HepG2 (cell line): Measurements from ENCODE around the gene TEKT5. TPM values are rescaled to one million over a fixed set of nuclear protein-coding genes. Genes with fewer than 3 reads are reported as not detected.

Experiments
- AKAP8 ChIP-seq: sonication (generic); formaldehyde crosslinking; IDR thresholded peaks from 2 replicates; pipeline ENCODE4 v1.5.1; 2020; ENCODE audit warnings: mild to moderate bottlenecking, missing genetic modification reagents
- EEA1 ChIP-seq: sonication (generic); formaldehyde crosslinking; IDR thresholded peaks from 2 replicates; pipeline ENCODE4 v1.5.1; 2020; ENCODE audit warnings: mild to moderate bottlenecking, missing genetic modification reagents, borderline replicate concordance
- HNRNPL ChIP-seq: fragments of 200-400 bp; formaldehyde crosslinking; IDR thresholded peaks from 2 replicates; pipeline ENCODE4 v1.6.1; 2017; ENCODE audit warnings: mild to moderate bottlenecking, low read depth, low read length
- PHB2 ChIP-seq: fragments of 450-650 bp; IDR thresholded peaks from 2 replicates; pipeline ENCODE4 v1.6.1; 2018; ENCODE audit not compliant: partially characterized antibody
- SMAD1 ChIP-seq: sonication (generic); formaldehyde crosslinking; IDR thresholded peaks from 2 replicates; pipeline ENCODE4 v1.4.0; 2020; ENCODE audit warnings: missing genetic modification reagents, low read depth, mild to moderate bottlenecking, borderline replicate concordance
- ZNF343 ChIP-seq: sonication (generic); formaldehyde crosslinking; IDR thresholded peaks from 2 replicates; pipeline ENCODE4 v1.4.0; 2020; ENCODE audit warnings: mild to moderate bottlenecking, missing genetic modification reagents
- ZNF441 ChIP-seq: sonication (generic); formaldehyde crosslinking; IDR thresholded peaks from 2 replicates; pipeline ENCODE4 v1.7.0; 2021; ENCODE audit warnings: missing genetic modification reagents, borderline replicate concordance
- ZNF563 ChIP-seq: sonication (generic); formaldehyde crosslinking; IDR thresholded peaks from 2 replicates; pipeline ENCODE4 v1.8.0; 2022; ENCODE audit warnings: mild to moderate bottlenecking, moderate library complexity, missing genetic modification reagents
- ZNF746 ChIP-seq: sonication (generic); formaldehyde crosslinking; IDR thresholded peaks from 2 replicates; pipeline ENCODE4 v1.8.0; 2022; ENCODE audit warnings: mild to moderate bottlenecking, missing genetic modification reagents
- ZNF773 ChIP-seq: sonication (generic); formaldehyde crosslinking; IDR thresholded peaks from 2 replicates; pipeline ENCODE4 v1.4.0; 2020; ENCODE audit warnings: missing genetic modification reagents, borderline replicate concordance
- ZNF83 ChIP-seq: sonication (generic); formaldehyde crosslinking; IDR thresholded peaks from 2 replicates; pipeline ENCODE4 v1.4.0; 2020; ENCODE audit warnings: missing genetic modification reagents, mild to moderate bottlenecking, borderline replicate concordance
- ZSCAN25 ChIP-seq: sonication (generic); formaldehyde crosslinking; IDR thresholded peaks from 2 replicates; pipeline ENCODE4 v1.8.0; 2022; ENCODE audit warnings: mild to moderate bottlenecking, missing genetic modification reagents
- ZSCAN30 ChIP-seq: sonication (generic); formaldehyde crosslinking; IDR thresholded peaks from 2 replicates; pipeline ENCODE4 v1.5.0; 2020; ENCODE audit warnings: mild to moderate bottlenecking, missing genetic modification reagents
- polyA plus RNA-seq, 8 experiments: library from polyadenylated mRNA; depleted of rRNA in 3 of 8; stranded (reverse) in 7 of 8; unstranded in 1 of 8; fragments of >200 nt; fragmentation: Illumina TruSeq in 4 of 8; extraction: Trizol in 4 of 8; gene quantifications; 2 replicates each; pipeline versions ENCODE4 v1.2.1 to v1.2.3, GENCODE V29; 2011 to 2016; ENCODE audit warnings: low read depth in 4 of 8, missing spikeins in 1 of 8, mixed read lengths in 1 of 8; ENCODE audit not compliant: insufficient read depth in 1 of 8
- total RNA-seq, 5 experiments: library from RNA; depleted of rRNA; stranded (reverse); fragments of >200 nt; fragmentation: Illumina TruSeq; extraction: Trizol; gene quantifications; 2 replicates each; pipeline ENCODE4 v1.2.3, GENCODE V29; 2016; ENCODE audit warnings: low read depth in 1 of 5
- TF ChIP-seq, protein P1 (sequence below): sonication (generic); formaldehyde crosslinking; IDR thresholded peaks from 2 replicates; pipeline ENCODE4 v1.5.0; 2020; ENCODE audit warnings: mild to moderate bottlenecking, missing genetic modification reagents
- TF ChIP-seq, protein P2 (sequence below): sonication (generic); formaldehyde crosslinking; IDR thresholded peaks from 2 replicates; pipeline ENCODE4 v1.9.0; 2022; ENCODE audit warnings: low read depth, missing genetic modification reagents
- TF ChIP-seq, protein P3 (sequence below): sonication (generic); formaldehyde crosslinking; IDR thresholded peaks from 2 replicates; pipeline ENCODE4 v1.4.0; 2020; ENCODE audit warnings: missing genetic modification reagents
- TF ChIP-seq, protein P4 (sequence below): sonication (generic); formaldehyde crosslinking; IDR thresholded peaks from 2 replicates; pipeline ENCODE4 v1.5.1; 2020; ENCODE audit warnings: missing genetic modification reagents, mild to moderate bottlenecking, borderline replicate concordance
- TF ChIP-seq, protein P5 (sequence below): sonication (generic); formaldehyde crosslinking; IDR thresholded peaks from 2 replicates; pipeline ENCODE4 v1.5.0; 2020; ENCODE audit warnings: mild to moderate bottlenecking, low read depth, missing genetic modification reagents, borderline replicate concordance

Gene TEKT5
- total and polyA plus RNA-seq, 2 of the 13 experiments (the other 11 are each of a cell fraction or from before 2014, with no cell fraction given) = 0.16 TPM; not detected in 1

DNA sequence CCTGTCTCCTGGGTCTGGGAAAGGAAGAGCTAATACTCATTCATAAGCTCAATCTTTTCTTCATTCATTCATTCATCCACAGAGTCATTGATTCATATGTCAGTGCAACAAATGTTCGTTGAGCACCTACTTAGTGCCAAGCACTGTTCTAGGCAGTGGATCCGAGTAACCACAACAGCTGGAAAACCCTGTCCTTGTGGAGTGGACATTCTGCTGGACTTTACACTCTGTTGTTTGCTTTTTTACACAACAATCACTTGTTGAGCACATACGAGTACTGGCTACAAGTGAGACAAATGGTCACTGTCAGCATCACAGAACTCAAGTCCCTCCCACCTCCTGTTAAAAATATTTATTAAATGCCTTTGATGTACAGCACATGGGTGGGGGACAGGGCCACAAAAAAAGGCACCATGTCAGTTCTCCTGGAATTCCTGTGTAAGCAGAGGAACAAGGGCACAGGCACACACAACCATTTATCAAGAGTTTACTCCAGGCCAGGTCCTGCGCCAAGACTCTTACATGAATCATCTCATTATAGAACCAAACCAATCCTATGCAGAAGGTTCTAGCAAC, 46.9 kb downstream of the TEKT5 start (continued):
- TF ChIP-seq ZNF83 (CRISPR knock-in tag) (no peak; the same call in 1 of the 2 replicates), ZNF343 (peak; percentile 94; the same call in 1 of the 2 replicates), AKAP8 (peak; percentile 94), ZSCAN25 (peak; percentile 90), PHB2 (no peak), HNRNPL (no peak), ZSCAN30 (CRISPR knock-in tag) (no peak), ZNF773 (no peak), EEA1 (no peak), ZNF441 (CRISPR knock-in tag) (peak; percentile 97), SMAD1 (CRISPR knock-in tag) (no peak; the same call in 1 of the 2 replicates), ZNF563 (CRISPR knock-in tag) (peak; percentile 59; the same call in 1 of the 2 replicates), ZNF746 (peak; percentile 97)
- TF ChIP-seq, protein P1, sequence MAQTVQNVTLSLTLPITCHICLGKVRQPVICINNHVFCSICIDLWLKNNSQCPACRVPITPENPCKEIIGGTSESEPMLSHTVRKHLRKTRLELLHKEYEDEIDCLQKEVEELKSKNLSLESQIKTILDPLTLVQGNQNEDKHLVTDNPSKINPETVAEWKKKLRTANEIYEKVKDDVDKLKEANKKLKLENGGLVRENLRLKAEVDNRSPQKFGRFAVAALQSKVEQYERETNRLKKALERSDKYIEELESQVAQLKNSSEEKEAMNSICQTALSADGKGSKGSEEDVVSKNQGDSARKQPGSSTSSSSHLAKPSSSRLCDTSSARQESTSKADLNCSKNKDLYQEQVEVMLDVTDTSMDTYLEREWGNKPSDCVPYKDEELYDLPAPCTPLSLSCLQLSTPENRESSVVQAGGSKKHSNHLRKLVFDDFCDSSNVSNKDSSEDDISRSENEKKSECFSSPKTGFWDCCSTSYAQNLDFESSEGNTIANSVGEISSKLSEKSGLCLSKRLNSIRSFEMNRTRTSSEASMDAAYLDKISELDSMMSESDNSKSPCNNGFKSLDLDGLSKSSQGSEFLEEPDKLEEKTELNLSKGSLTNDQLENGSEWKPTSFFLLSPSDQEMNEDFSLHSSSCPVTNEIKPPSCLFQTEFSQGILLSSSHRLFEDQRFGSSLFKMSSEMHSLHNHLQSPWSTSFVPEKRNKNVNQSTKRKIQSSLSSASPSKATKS = peak; percentile 78; the same call in 1 of the 2 replicates
- TF ChIP-seq, protein P2, sequence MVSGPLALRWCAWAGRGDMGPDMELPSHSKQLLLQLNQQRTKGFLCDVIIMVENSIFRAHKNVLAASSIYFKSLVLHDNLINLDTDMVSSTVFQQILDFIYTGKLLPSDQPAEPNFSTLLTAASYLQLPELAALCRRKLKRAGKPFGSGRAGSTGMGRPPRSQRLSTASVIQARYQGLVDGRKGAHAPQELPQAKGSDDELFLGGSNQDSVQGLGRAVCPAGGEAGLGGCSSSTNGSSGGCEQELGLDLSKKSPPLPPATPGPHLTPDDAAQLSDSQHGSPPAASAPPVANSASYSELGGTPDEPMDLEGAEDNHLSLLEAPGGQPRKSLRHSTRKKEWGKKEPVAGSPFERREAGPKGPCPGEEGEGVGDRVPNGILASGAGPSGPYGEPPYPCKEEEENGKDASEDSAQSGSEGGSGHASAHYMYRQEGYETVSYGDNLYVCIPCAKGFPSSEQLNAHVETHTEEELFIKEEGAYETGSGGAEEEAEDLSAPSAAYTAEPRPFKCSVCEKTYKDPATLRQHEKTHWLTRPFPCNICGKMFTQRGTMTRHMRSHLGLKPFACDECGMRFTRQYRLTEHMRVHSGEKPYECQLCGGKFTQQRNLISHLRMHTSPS (CRISPR knock-in tag) = peak; percentile 96
- TF ChIP-seq, protein P3, sequence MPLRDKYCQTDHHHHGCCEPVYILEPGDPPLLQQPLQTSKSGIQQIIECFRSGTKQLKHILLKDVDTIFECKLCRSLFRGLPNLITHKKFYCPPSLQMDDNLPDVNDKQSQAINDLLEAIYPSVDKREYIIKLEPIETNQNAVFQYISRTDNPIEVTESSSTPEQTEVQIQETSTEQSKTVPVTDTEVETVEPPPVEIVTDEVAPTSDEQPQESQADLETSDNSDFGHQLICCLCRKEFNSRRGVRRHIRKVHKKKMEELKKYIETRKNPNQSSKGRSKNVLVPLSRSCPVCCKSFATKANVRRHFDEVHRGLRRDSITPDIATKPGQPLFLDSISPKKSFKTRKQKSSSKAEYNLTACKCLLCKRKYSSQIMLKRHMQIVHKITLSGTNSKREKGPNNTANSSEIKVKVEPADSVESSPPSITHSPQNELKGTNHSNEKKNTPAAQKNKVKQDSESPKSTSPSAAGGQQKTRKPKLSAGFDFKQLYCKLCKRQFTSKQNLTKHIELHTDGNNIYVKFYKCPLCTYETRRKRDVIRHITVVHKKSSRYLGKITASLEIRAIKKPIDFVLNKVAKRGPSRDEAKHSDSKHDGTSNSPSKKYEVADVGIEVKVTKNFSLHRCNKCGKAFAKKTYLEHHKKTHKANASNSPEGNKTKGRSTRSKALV (CRISPR knock-in tag) = peak; percentile 77; the same call in 1 of the 2 replicates
- TF ChIP-seq, protein P4, sequence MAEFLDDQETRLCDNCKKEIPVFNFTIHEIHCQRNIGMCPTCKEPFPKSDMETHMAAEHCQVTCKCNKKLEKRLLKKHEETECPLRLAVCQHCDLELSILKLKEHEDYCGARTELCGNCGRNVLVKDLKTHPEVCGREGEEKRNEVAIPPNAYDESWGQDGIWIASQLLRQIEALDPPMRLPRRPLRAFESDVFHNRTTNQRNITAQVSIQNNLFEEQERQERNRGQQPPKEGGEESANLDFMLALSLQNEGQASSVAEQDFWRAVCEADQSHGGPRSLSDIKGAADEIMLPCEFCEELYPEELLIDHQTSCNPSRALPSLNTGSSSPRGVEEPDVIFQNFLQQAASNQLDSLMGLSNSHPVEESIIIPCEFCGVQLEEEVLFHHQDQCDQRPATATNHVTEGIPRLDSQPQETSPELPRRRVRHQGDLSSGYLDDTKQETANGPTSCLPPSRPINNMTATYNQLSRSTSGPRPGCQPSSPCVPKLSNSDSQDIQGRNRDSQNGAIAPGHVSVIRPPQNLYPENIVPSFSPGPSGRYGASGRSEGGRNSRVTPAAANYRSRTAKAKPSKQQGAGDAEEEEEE = no peak; the same call in 1 of the 2 replicates
- TF ChIP-seq, protein P5, sequence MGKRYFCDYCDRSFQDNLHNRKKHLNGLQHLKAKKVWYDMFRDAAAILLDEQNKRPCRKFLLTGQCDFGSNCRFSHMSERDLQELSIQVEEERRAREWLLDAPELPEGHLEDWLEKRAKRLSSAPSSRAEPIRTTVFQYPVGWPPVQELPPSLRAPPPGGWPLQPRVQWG = no peak
